DMS53 treated with DMSO at 0.1 percent for 48 hours (cell line): ENCODE data around the gene NUTM1.
A peak's percentile ranks its signal among the peaks of the same experiment; 100 is the strongest.
"Not testable (repeated sequence)": the region's sequence is repeated elsewhere in the genome, so short reads cannot be mapped to it uniquely, and the experiment has no call there.

ENCODE experiments used
- DNase-seq: peaks from one replicate; lab custom pipeline; 2025; ENCODE audit not compliant: unreplicated experiment; lab: John Stamatoyannopoulos, UW

Gene NUTM1

DNA sequence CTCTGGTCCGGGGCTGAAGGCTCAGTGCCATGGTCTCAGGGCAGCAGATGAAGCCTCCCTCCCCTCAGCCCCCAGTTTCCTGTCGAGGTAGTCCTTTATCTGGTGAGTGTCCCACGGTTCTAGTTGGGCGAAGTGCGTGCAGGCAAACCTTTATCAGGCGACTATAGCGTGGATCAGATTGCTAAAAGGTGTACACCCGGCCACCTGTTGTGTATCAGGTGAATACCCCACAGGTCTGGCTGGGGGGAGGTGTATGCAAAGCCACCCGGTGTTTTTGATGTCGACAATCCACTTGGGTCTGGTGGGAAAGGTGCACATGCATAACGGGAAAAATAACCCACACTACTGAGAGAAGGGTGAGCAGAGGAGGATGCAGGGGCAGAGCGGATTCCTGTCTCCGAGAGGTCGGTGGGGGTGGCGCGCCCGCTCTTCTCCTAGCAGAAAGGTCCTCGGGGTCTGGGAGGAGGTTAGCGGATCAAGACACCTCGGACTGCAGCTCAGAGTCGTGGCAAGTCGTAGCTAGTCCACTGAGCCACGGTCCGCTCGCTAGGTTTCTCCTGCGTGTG lies 6.0 kb upstream of the NUTM1 start:
- DNase-seq, result no peak

DNA sequence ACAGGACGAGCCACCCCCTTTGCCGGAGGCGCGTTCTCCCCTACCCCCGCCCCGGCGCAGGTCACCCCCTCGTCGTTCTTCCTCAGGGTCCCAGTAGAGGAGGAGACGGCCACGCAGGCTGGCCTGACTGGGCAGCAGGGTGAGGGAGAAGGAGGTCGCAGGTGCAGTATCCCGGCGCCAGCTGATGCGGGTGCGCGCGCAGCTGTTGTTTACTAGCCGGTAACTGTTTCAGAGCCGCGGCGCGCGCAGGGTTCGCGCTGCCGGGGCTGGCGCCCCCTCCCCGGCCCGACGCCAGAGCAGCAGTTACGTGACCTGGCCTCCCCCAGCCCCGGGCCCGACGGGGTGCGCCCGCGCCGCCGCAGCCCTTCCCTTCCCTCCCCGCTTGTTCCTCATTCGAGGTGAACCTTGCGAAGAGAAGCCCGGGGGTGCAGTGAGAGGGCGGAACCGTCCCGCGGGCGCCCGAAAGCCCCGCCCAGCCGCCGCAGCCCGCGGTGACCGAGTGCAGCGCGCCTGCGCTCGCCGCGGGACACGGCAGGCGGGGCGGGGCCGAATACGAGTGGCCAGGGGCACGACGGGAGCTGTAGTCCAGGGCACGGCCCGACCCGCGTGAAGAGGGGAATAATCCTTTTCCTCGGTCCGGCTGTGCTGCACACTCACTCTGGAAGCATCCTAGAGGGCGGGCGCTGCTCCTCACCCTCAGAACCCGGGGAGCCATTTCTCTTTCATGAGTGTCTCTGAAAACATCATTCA lies 5.4 kb upstream of the NUTM1 start, which contains the start of gene SLC12A6:
TSS of gene SLC12A6 (minus strand) at position 225 of the 750 bp plus-strand sequence. CDS start 1,101 bp downstream, outside the sequence.
- DNase-seq, result peak; percentile 79

DNA sequence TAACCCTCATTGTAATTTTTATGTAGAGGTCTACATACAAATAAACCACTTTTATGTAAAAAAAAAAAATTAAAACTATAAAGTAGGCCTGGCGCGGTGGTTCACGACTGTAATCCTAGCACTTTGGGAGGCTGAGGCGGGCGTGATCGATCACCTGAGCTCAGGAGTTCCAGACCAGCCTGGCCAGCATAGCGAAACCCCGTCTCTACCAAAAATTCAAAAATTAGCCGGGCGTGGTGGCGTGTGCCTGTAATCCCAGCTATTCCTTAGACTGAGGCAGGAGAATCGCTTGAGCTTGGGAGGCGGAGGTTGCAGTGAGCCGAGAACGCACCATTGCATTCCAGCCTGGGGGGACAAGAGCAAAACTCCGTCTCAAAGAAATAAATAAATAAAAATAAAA lies 4.8 kb upstream of the NUTM1 start:
- DNase-seq, result no peak

- no peak for DNase-seq
These were observed 3.2 kb upstream of the NUTM1 start for GRCh38 chr15:34339946-34340345.

DNA sequence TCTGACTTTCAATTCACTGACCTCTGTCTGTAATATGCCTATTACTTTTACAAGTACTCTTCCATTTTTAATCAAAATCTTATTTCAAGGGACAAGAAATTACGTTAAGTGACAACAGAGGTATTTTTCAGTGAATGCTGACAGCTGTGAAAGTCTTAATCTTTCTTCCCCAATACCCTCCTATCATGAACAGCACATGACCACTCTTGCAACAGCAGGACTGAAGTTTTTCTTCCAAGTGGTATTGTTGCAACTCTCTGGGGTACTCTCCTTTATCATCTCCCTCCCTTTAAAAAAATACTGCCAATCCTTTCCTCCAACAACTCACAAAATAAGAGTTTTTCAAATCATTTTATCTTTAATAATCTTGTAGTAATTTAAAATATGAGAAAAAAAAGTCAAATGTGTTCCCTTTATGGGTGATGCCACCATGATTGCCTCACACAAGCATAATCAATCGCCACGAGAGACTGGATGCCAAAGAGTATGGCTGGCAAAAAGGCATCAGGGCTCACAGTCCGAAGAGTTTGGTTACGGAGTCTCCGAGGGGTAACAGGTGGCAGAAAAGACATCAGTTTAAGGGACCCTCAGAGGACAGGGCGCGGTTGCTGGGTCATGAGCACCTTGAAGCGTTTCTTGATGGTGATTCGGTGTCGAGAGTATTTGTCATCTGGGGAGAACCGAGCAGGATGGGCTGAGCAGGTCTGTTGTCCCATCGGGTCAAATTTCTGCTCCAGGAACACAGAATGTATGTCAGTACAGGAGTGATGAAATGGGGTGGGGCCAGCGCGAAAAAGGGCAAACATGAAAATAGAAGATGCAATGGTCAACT lies 1.5 kb upstream of the NUTM1 start:
- no peak for DNase-seq

- not testable (repeated sequence) for DNase-seq
These were observed 840 bp upstream of the NUTM1 start for GRCh38 chr15:34342213-34342736.

DNA sequence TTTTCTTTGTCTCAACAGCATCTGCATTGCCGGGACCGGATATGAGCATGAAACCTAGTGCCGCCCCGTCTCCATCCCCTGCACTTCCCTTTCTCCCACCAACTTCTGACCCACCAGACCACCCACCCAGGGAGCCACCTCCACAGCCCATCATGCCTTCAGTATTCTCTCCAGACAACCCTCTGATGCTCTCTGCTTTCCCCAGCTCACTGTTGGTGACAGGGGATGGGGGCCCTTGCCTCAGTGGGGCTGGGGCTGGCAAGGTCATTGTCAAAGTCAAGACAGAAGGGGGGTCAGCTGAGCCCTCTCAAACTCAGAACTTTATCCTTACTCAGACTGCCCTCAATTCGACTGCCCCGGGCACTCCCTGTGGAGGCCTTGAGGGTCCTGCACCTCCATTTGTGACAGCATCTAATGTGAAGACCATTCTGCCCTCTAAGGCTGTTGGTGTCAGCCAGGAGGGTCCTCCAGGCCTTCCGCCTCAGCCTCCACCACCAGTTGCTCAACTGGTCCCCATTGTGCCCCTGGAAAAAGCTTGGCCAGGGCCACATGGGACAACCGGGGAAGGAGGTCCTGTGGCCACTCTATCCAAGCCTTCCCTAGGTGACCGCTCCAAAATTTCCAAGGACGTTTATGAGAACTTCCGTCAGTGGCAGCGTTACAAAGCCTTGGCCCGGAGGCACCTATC lies 5.0 kb downstream of the NUTM1 start:
- no peak for DNase-seq

- DNase-seq, result no peak
These were observed 5.7 kb downstream of the NUTM1 start for GRCh38 chr15:34348735-34349300.

DNA sequence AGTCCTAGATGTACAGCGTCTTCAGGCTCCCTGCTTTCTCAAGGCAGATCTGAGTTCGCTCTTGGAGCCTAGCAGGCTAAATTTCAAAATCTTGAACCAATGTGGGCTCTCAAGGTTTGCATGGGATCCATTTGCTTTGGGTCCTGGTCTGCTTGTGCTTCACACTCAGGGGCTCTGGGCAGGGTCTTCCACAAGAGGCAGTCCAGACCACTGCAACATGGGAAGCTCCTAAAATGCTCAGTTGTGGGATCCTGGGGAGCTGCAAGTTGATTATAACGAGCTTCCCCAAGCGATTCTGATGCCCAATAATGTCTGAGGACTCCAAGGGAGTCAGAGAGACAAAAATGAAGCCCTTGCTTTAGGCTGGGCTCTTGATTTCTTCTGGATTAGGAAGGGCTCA lies 6.7 kb downstream of the NUTM1 start:
- DNase-seq, result no peak

- not testable (repeated sequence) for DNase-seq
These were observed 9.9 kb downstream of the NUTM1 start for GRCh38 chr15:34352996-34353395.

- DNase-seq, result no peak
These were observed 10.5 kb downstream of the NUTM1 start for GRCh38 chr15:34353627-34354026.

- DNase-seq, result no peak
These were observed 11.2 kb downstream of the NUTM1 start for GRCh38 chr15:34354286-34354685.

- DNase-seq, result no peak
These were observed 12.1 kb downstream of the NUTM1 start for GRCh38 chr15:34355241-34355640.

GRCh38 chr15:34357653-34358052 lies 14.5 kb downstream of the NUTM1 start:
- no peak for DNase-seq

DNA sequence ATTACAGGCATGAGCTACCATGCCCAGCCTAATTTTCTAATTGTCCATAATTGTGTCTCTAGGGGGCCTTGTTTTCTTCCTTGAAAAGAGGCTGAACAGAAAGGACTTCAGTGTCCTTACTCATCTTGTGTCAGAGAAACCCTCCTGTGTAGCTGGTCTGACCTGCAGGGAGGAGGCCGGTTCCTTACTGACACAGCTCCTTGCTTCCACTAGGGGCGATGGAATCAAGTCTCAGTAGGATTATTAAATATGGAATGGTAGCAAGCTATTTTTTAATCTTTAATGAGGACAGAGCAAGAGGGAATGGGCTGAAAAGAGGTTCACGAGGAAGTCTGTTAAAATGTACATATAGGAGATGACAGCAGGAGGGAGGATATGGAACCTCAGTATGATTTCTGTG lies 15.3 kb downstream of the NUTM1 start:
- no peak for DNase-seq

DNA sequence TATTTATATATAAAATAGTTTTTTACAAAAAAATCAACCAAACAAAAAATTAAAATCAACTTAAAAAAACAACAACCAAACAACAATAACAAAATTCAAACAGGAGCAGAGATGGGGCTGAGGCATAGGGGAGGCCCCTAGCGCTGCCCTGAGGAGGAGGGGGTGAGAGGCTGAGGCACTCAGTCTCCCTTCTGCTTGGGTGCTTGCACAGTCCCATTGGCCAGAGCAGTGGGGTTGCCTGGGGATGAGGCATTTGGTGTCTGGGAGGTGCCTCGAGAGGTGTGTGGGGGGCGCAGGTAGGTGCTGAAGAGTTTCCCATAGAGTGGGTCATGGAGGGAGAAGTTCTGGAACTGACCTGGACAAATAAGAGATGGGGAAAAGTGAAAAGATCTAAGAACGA lies 15.8 kb downstream of the NUTM1 start:
- no peak for DNase-seq

GRCh38 chr15:34359416-34359815 lies 16.3 kb downstream of the NUTM1 start:
- no peak for DNase-seq

DNA sequence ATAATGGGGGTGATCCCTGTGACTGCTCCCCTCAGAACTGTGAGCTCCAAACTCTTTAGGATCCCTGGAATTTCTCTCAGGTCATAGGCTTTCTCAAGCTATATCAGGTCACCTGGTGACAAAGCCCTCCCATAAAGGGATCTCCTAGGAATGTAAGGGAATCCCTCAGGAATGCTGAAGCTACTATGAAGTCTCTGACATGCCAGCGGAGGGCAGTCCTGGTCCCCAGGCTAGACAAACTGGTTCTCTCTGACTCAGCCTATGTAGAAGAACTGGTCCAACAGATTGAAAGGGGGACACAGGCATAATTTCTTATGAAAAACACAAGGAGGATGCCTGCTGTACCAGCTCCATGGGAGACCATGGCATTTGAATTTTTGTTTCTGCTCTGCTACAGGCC lies 17.2 kb downstream of the NUTM1 start:
- no peak for DNase-seq

GRCh38 chr15:34361278-34361677 lies 18.2 kb downstream of the NUTM1 start:
- DNase-seq, result no peak

DNA sequence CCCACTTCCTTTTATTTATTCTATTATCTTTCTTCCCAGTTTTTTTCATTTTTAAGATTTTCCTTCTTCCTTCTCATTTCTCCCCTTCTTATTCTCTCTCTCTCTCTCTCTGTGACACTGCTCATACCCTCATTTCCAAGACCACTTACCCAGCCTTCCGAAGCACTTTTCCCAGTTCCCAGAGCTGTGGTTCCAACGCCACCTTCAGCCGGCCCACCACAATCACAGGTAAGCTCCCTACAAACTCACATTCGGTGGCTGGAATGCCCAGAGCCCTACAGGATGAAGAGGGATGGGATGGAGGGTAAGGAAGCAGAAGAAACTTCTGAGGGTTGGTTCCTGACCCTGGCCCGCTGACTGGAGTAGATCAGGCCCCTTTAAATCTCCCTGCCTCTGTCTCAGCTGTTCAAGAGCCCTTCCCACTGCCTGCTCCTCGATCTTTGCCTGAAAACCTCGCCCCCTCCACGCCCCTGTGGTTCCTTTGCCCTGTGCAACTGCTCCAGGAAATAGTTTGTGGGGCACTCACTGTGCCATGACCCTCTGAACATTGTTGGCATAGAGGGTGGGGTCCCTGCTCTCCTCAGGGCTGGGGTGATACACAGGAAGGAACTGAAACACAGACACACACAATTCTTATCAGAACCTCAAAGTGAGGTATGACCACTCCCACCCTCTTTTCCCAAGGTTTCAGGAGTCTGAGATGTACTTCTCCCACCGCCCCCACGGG lies 19.1 kb downstream of the NUTM1 start:
- no peak for DNase-seq
